T-helper 1 cell treated with Interleukin-12 subunit alpha and Interleukin-12 subunit beta and Interleukin-4 antibody, amounts not matched to agents 30 μg/mL and 1 μg/mL, for 36 hours (primary cell): ENCODE data around the gene TSPAN18.

ENCODE experiments used
- H3K27ac Mint-ChIP-seq: one replicate; pipeline ENCODE4 v1.8.0; 2021; ENCODE audit warnings: mild to moderate bottlenecking, mixed read lengths
- H3K27me3 Mint-ChIP-seq: one replicate; pipeline ENCODE4 v1.8.0; 2021; ENCODE audit warnings: low read depth, mixed read lengths
- H3K36me3 Mint-ChIP-seq: one replicate; pipeline ENCODE4 v1.8.0; 2021; ENCODE audit warnings: low read depth, mixed read lengths
- H3K4me1 Mint-ChIP-seq: one replicate; pipeline ENCODE4 v1.8.0; 2021; ENCODE audit warnings: low read depth, mixed read lengths
- H3K4me3 Mint-ChIP-seq: one replicate; pipeline ENCODE4 v1.8.0; 2021; ENCODE audit warnings: mild to moderate bottlenecking, moderate library complexity, mixed read lengths
- H3K9me3 Mint-ChIP-seq: one replicate; pipeline ENCODE4 v1.8.0; 2021; ENCODE audit warnings: mixed read lengths

TSPAN18 gene

DNA sequence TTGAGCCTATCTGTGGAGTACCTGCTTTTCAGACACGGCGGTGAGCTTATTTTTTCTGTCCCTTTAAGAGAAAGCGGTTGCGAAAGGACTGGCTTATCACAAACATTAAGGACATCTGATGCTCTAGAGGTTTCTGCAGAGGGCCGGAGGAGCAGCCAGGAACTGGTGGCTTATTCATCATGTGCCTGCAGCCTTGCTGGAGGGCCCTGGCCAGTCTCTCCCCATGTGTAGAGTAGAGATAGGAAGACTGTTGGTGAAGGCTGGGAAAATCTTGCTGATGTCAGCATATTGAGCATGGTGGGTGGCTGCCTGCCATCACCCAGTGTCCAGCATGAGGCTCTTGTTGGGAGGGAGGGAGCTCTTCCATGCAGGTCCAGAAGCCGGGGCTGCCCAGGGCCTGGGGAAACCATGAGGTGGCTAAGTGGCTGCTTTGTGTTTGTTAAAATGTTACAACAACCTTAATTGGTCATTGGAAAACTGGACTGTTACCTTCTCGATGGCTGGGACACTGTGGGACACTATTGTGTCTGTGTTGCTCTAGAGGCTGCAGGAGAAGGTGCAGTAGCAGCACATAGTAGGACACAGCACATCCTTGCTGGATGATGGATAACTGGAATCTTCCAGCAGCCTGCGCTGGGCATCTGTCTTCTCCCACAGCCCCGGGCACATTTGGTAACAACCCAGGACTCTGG, 54.3 kb downstream of the TSPAN18 start:
- H3K36me3 Mint-ChIP-seq = no peaks in the 10 kb centered on the region
- H3K4me1 Mint-ChIP-seq = no peaks in the 10 kb centered on the region
- no peak overlapping the region for H3K4me3 Mint-ChIP-seq
- H3K9me3 Mint-ChIP-seq = no peaks in the 10 kb centered on the region
- H3K27ac Mint-ChIP-seq = no peak overlapping the region
- H3K27me3 Mint-ChIP-seq = peaks cover 4% of the 10 kb centered on the region

DNA sequence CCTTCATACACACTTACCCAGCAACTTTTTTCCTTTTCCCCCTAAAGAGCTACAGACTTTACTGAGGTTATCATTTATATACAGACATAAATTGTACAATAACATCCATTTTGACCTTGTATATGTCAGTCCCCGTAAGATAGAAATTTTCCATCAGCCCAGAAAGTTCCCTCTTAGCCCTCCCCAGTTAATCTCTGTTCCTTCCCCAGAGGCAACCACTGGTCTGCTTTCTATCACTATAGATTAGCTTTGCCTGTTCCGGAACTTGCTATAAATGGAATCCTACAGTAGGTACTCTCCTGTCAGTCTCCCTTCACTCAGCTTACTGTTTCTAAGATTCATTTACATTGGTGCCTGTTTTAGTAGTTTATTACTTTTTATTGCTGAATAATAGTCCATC, 54.9 kb downstream of the TSPAN18 start:
- Mint-ChIP-seq H3K27ac (no peak overlapping the region), H3K9me3 (no peaks in the 10 kb centered on the region), H3K36me3 (no peaks in the 10 kb centered on the region), H3K4me1 (no peaks in the 10 kb centered on the region), H3K4me3 (no peak overlapping the region), H3K27me3 (peaks cover 4% of the 10 kb centered on the region)

DNA sequence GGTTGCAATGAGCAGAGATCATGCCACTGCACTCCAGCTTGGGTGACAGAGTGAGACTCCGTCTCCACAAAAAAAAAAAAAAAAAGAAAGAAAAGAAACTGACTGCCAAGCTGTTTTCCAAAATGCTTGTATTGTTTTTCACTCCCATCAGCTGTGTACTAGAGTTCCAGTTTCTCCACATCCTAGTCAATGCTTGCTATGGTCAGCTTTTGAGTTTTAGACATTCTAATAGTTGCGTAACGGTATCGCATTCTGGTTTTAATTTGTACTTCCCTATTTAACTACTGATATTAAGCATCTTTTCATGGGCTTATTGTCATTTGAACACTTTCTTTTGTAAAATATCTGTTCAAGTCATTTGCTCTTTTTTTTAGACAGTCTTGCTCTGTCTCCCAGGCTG, 55.7 kb downstream of the TSPAN18 start:
- H3K27ac Mint-ChIP-seq = no peak overlapping the region
- no peaks in the 10 kb centered on the region for H3K9me3 Mint-ChIP-seq
- no peaks in the 10 kb centered on the region for H3K36me3 Mint-ChIP-seq
- H3K27me3 Mint-ChIP-seq = peaks cover 4% of the 10 kb centered on the region
- H3K4me1 Mint-ChIP-seq = no peaks in the 10 kb centered on the region
- no peak overlapping the region for H3K4me3 Mint-ChIP-seq

DNA sequence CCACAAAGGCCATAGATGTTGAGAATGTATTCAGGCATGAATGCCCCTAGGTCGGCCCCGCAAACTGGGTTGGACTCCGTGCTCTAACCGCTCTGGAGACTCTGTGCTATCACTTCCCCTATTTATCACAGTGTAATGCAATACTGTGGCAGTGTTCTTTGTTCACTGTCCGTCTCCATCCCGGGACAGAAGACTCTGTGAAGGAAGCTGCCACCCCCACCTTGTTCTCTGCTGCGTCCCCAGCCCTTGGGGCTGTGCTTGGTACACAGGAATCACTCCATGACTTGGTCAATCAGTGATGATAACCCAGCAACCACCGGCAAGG, 57.6 kb downstream of the TSPAN18 start:
- Mint-ChIP-seq H3K27ac (no peak overlapping the region), H3K4me3 (no peak overlapping the region), H3K36me3 (no peaks in the 10 kb centered on the region), H3K4me1 (no peaks in the 10 kb centered on the region), H3K27me3 (peaks cover 7% of the 10 kb centered on the region), H3K9me3 (no peaks in the 10 kb centered on the region)

DNA sequence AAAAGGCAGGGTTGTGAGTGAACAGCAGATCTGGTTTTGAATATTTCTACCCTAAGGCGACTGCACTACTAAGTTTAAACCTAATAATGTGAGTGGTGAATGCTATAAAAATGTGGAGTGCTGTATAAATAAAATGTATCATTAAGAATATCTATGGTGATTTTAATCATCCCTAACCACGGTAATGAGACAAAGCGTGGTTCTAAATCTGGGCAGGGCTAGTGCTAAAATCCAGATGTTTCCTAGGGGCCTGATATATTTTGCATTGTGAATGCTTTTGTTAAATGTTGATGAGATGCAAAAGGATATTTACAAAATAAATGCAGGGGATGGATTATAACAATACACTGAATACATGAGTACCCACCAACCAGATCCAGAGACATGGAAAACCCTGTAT, 58.1 kb downstream of the TSPAN18 start:
- Mint-ChIP-seq H3K4me1 (no peaks in the 10 kb centered on the region), H3K9me3 (no peaks in the 10 kb centered on the region), H3K36me3 (no peaks in the 10 kb centered on the region), H3K27me3 (peaks cover 7% of the 10 kb centered on the region), H3K4me3 (no peak overlapping the region), H3K27ac (no peak overlapping the region)

DNA sequence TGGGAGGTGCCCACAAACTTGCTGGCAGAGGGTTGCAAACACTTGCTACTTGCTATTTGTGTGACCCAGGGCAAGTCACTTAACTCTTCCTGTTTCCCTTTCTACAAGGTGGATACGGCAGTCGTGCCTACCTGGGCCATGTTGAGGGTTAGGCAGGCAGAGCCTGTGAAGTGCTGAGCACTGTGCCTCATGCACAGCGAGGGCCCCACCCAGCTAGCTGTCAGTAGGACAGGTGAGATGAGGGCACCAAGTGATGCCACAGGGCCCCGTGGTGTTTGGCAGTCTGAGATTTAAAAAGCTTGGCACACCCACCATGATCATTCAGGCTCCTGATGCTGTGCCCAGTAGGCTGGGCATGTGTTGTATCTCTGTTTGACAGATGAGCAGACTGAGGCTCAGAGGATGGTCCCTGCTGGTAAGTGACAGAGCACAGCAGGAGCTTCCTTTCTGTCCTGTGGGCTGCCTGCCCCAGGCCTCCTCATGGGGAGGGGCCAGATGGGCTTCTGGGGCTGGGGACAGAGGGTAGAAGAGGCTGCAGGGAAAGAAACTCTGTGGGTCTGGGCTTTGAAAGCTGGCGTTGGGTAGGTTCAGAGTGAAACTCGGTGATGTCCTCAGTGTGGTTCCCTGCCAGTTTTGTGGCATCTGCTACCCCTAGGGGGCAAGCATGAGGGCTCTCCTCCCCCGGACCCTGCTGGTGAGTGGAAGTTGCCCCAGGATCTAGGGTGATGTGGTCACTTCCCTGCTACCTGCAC, 59.3 kb downstream of the TSPAN18 start:
- H3K9me3 Mint-ChIP-seq = no peaks in the 10 kb centered on the region
- no peaks in the 10 kb centered on the region for H3K4me1 Mint-ChIP-seq
- no peak overlapping the region for H3K4me3 Mint-ChIP-seq
- no peaks in the 10 kb centered on the region for H3K36me3 Mint-ChIP-seq
- H3K27ac Mint-ChIP-seq = no peak overlapping the region
- peaks cover 7% of the 10 kb centered on the region for H3K27me3 Mint-ChIP-seq

DNA sequence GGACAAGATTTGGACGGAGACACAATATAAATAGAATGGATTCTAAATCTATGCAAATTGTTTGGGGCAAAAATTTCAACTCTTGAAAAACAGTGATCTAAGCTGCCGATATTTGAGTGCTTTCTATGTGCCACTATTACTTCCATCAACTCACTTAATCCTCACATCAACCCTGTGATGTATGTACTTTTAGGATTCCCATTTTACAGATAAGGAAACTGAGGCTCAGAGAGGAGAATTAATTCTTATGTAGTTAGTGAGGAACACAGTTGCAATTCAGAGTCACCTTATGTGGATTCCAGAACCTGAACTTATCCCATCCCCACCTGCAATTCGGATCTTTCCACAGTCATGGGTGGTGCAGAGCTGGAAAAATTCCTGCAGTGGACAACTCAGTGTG, 60.3 kb downstream of the TSPAN18 start:
- no peaks in the 10 kb centered on the region for H3K36me3 Mint-ChIP-seq

DNA sequence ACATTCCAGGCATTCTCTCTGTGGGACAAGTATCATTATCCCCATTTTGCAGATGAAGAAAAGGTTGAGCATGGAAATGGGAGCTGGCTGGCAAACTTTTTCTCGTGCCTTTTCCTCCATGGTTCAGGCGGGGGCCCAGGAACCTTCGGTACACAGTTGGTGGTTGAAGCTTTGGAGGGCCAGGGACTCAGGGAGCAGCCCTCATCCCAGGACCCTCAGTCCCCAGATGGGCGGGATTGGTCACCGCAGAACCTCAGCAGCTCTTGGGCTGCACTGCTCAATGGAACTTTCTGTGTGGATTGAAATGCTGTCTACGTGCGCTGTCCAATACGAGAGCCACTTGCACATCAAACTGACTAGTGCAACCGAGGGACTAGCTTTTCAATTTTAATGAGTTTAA, 61.2 kb downstream of the TSPAN18 start:
- H3K4me3 Mint-ChIP-seq = no peak overlapping the region
- no peaks in the 10 kb centered on the region for H3K36me3 Mint-ChIP-seq
- no peaks in the 10 kb centered on the region for H3K4me1 Mint-ChIP-seq
- no peak overlapping the region for H3K27ac Mint-ChIP-seq
- H3K9me3 Mint-ChIP-seq = no peaks in the 10 kb centered on the region
- peaks cover 3% of the 10 kb centered on the region for H3K27me3 Mint-ChIP-seq

More for the DNA sequence above, 60.3 kb downstream of the TSPAN18 start:
- Mint-ChIP-seq H3K4me3 (no peak overlapping the region), H3K4me1 (no peaks in the 10 kb centered on the region), H3K27me3 (peaks cover 3% of the 10 kb centered on the region), H3K27ac (no peak overlapping the region), H3K9me3 (no peaks in the 10 kb centered on the region)

DNA sequence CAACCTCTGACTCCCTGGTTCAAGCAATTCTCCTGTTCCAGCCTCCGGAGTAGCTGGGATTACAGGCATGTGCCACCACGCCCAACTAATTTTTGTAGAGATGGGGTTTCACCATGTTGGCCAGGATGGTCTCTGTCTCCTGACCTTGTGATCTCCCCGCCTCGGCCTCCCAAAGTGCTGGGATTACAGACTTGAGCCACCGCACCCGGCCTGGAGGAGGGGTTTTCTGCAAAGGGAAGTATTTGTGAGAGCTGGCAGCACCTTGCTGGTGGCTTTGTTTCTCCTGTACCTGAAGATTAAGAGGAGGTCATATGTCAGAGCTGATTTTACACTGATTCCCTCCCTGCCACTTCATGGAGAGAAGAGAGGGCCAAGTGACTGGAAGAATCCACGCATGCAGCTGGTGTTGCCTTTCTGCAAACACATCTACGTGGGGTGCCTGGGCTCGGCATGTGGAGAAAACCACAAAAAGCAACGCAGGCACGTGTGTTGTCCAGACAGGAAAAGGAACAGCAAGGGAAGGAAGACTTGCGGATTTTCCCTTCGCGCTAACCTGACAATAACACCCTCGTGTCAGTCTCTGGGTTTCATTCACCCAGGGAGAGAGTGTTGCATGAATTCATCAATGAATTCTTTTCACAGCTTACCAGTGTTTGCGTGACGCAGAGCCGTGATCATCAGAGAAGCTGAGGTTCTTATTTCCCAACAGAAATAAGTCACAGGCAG, 61.9 kb downstream of the TSPAN18 start:
- H3K27me3 Mint-ChIP-seq = peaks cover 3% of the 10 kb centered on the region
- H3K4me1 Mint-ChIP-seq = no peaks in the 10 kb centered on the region
- no peaks in the 10 kb centered on the region for H3K36me3 Mint-ChIP-seq
- no peaks in the 10 kb centered on the region for H3K9me3 Mint-ChIP-seq
- no peak overlapping the region for H3K27ac Mint-ChIP-seq
- H3K4me3 Mint-ChIP-seq = no peak overlapping the region

DNA sequence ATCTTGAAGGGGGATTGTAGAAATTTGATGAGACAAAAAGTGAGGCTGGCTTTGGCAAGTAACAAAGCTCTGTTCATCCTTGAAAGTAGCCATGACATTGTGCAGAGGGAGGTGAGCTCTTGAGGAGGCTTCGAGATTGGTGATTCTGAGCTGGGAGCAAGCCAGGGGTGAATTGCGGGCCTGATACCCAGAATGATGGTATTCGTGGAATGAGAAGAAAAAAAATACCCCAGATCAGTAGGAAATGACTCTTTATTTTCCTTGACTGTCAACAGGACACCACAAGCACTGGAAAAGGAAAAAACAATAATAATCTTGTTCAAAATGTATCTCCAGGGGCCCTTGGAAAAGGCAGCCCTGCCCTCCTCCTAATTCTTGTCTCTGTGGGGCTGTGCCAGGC, 62.7 kb downstream of the TSPAN18 start:
- Mint-ChIP-seq H3K4me3 (no peak overlapping the region), H3K9me3 (no peaks in the 10 kb centered on the region), H3K36me3 (no peaks in the 10 kb centered on the region), H3K27ac (no peak overlapping the region), H3K27me3 (peaks cover 3% of the 10 kb centered on the region), H3K4me1 (no peaks in the 10 kb centered on the region)

DNA sequence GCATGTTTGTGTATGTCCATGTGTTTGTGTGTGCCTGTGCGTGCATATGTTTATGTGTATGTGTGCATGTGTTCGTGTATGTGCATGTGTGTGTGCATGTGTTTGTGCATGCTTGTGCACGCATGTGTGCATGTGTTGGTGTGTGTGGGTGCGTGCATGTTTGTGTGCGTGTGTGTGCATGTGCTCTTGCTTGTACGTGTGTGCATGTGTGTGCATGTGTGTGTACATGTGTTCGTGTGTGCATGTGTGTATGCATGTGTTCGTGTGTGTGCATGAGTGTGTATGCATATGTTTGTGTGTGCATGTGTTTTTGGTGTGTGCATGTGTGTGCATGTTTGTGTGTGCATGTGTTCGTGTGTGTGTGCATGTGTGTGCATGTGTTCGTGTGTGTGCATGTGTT, 63.4 kb downstream of the TSPAN18 start:
- Mint-ChIP-seq H3K4me1 (no peaks in the 10 kb centered on the region), H3K36me3 (no peaks in the 10 kb centered on the region), H3K27me3 (peaks cover 3% of the 10 kb centered on the region), H3K27ac (no peak overlapping the region), H3K4me3 (no peak overlapping the region), H3K9me3 (no peaks in the 10 kb centered on the region)

DNA sequence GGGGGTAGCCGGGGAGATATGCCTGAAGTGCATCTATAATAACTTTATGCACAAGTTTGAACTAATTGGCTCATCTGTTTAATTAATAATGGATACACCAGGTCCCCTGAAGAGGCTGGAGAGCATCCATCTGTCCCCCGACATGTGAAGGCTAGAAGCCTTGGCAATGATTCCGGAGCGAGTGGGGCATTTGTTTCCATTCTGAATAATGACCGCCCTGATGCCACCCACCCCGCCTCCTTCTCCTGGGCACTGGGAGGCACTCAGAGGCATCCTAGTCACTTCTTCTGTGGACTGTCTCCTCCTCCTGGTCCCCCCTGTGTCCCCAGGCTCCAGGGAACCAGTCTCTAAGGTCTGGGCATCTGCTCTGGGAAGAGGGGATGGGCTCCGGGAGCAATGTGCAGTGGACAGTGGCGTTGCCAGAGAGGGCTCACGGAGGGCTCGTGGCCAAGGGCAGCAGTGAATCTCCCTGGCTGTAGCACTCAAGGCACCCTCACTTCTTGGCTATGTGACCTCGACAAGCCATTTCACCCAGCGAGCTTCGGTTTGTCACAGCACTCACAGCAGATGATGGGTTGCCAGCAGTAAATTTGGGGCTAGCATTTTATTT, 64.7 kb downstream of the TSPAN18 start:
- H3K27ac Mint-ChIP-seq = no peak overlapping the region
- no peaks in the 10 kb centered on the region for H3K4me1 Mint-ChIP-seq
- H3K4me3 Mint-ChIP-seq = no peak overlapping the region
- H3K27me3 Mint-ChIP-seq = peaks cover 3% of the 10 kb centered on the region
- no peaks in the 10 kb centered on the region for H3K9me3 Mint-ChIP-seq
- no peaks in the 10 kb centered on the region for H3K36me3 Mint-ChIP-seq

DNA sequence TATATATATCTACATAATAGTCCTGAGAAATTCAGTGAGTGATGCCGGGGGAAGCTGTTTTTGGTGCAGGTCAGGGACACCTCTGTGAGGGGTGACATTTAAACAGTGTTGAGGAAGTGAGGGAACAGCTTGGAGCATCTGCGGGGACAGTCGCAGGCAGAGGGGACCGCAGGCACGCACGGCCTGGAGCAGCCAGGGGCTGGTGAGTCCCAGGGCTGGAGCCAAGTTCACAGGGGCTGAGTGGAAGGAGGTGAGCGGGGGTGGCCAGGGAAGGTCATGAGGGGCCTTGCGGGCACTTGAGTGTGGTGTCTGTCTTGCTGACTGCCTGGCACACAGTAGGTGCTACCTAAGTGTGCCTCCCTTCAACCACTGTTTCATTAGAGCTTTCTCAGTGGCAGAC, 65.4 kb downstream of the TSPAN18 start:
- Mint-ChIP-seq H3K4me3 (no peak overlapping the region), H3K36me3 (no peaks in the 10 kb centered on the region), H3K9me3 (no peaks in the 10 kb centered on the region), H3K4me1 (no peaks in the 10 kb centered on the region), H3K27me3 (peaks cover 3% of the 10 kb centered on the region), H3K27ac (peak overlapping the region; percentile 24)

DNA sequence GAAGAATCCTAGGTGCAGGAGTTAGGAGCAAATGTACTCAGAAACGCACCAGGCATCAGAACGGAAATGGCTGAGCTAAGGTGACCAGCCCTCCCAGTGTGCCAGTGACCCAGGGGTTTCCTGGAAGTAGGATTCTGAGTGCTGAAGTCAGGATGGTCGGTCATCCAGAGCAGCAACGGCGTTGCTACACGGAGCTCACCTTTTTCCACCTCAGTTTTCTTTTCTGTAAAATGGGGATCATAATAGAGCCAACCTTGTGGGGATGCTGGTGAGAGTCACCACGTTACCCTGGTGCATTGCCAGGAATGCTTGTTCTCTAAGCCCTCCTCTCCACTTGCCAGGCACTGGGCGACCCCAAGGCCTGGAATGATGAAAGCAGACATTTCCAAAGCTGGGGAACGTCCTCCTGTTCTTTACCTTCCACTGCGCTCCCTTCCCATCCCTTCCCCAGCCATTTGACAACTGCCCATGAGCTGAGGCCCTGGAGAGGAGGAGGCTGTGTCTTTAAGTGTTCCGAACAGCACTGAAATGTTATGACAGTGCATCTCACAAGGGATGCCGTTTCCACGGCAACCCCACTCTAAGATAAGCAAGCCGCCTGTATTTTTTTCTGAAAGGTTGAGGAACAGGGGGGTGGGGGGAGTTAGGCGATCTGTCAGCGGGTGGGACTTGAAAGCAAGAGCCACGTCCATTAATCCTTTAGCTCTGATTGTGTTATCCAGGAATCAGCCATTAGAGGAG, 66.8 kb downstream of the TSPAN18 start:
- H3K4me1 Mint-ChIP-seq = no peaks in the 10 kb centered on the region
- H3K4me3 Mint-ChIP-seq = no peak overlapping the region
- no peaks in the 10 kb centered on the region for H3K36me3 Mint-ChIP-seq
- no peaks in the 10 kb centered on the region for H3K9me3 Mint-ChIP-seq
- H3K27ac Mint-ChIP-seq = no peak overlapping the region
- H3K27me3 Mint-ChIP-seq = peaks cover 3% of the 10 kb centered on the region
